HG03442 (cell line): ENCODE measurements around the gene SLIRP.
"Not testable (repeated sequence)": the region's sequence is repeated elsewhere in the genome, so short reads cannot be mapped to it uniquely, and the experiment has no call there.

Experiments used
- ATAC-seq: cut with Tn5 transposase; IDR thresholded peaks from one replicate; pipeline ENCODE4 v1.9.1; 2021; ENCODE audit warnings: mild to moderate bottlenecking, moderate library complexity; ENCODE audit not compliant: unreplicated experiment

The SLIRP gene

DNA sequence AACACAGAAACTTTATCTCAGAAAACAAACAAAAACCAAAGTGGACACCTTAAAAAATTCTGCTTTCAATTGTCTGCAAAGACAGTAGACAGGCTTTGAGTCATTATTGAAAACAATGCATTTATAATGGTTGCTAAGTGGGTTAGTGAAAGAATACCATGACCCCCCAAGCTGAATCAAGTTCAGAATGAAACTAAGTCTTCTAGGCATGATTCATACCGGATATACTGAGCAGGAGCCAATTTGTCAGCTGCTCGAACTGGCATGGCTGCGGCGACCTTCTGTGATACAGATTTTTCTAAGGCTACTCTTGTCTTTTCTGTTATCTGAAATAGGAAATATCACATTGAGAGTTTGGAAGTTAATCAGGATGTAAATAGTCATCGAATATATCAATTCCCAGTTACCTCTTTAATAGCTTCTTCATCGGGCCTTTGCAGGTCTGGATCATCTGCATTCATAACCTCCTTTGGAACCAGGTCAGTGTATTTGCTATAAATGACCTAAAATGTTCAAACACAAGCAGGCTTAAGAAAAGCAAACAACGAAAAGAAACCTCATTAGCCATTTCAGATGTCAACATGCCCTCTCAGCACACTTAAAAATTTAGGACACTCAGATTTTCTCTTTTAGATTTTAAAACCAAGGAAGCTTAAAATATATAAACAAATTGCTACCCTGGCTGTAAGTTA lies 30.8 kb downstream of the SLIRP start:
- peak; percentile 95 for ATAC-seq

DNA sequence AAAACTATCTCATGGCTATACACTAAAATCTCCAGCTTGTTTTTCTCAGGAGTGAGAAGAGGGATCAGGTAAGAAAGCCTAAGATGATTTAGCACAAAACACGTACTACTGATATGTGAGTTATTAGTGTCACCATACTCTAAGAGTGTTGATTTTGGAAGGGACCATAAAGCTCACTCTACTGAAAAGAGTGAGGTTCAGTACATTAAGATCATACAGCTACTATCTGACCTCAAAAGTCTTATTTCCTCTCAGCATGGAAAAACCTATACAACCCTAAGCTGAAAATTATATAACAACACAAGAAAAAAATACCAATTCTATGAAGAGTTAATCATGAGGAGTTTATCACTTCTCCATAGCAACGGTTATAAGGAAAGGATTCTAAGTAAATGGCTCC lies 33.5 kb downstream of the SLIRP start:
- no peak for ATAC-seq

DNA sequence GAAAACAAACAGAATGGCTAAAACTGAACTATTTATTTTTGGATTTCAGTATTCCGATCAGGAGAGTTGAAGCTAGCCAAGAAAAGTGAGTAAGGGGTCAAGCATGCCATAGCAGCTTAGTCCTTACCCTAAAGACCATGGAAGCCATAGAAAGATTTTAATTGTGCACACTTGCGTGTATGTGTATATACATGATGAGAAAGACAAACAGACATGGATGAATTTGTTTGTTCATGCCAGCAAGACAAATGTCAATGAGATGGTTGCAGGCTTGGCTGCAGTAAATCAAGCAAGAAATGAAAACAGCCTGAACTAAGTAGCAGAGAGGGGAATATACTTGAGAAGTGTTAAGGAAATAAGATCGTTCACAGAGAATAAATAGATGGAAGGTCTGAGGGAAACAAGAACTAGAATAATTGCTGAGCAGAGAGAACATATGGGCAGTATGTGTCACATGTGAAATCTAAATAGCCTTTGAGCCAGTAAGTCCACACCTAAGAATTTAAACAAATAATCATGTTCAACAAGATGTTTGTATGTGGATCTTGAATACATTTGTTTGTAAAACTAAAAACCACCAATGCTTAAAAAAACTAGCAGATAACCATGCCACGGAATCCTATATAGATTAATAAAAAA lies 38.3 kb downstream of the SLIRP start:
- no peak for ATAC-seq

DNA sequence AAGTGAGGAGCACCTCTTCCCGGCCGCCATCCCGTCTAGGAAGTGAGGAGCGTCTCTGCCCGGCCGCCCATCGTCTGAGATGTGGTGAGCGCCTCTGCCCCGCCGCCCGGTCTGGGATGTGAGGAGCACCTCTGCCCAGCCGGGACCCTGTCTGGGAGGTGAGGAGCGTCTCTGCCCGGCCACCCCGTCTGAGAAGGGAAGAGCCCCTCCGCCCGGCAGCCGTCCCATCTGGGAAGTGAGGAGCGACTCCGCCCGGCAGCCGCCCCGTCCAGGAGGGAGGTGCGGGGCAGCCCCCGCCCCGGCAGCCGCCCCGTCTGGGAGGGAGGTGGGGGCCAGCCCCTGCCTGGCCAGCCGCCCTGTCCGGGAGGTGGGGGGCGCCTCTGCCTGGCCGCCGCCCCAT lies 39.5 kb downstream of the SLIRP start:
- ATAC-seq: not testable (repeated sequence)

DNA sequence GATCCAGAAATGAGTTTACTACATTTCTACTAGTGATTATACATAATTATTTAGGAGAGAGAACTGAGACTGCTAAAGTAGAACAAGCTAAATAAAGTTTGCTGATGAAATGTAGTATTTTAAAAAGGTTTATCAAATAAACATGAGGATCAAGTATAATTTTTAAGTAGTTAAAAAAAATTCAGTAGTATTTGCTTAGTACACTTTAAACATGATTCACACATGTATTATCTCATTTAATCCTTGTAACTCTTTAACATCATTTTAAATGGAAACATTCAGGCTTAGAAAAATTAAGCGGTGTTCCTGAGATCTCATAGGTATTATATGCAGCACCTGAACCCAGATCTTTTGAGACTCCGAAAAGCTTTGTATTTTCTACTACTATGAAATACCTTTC lies 44.4 kb downstream of the SLIRP start:
- ATAC-seq: no peak

DNA sequence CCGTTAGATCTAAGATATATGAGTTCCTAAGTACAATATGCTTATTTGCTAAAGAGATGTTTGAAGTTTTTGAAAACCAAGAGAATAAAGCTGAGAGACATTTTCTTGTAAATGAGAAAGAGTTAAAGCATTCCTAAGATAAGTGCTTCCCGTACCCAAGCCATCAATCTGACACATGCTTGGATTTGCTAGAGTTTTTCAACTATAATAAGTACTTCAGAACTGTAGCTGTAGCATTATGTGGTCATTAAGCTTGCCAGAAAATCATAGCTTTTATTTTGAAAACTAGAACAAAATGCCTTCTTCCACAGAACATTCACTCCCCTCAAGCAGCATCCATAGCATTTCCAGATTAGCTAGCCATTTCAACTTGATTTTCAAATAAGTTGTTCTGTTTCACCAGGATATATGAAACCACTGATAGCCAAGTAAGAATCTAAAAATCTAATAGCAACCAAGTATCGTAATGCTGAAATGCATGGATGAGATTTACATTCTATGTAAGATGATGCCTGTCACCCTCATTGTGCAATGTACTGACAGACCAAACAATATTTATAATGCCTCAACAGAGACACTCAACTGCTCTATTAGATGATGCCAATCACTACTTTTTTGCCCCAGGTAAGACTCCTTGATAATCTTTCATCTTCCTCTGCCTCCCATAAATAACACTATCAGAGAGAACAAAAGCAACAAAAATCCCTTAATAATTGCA lies 45.1 kb downstream of the SLIRP start:
- no peak for ATAC-seq

DNA sequence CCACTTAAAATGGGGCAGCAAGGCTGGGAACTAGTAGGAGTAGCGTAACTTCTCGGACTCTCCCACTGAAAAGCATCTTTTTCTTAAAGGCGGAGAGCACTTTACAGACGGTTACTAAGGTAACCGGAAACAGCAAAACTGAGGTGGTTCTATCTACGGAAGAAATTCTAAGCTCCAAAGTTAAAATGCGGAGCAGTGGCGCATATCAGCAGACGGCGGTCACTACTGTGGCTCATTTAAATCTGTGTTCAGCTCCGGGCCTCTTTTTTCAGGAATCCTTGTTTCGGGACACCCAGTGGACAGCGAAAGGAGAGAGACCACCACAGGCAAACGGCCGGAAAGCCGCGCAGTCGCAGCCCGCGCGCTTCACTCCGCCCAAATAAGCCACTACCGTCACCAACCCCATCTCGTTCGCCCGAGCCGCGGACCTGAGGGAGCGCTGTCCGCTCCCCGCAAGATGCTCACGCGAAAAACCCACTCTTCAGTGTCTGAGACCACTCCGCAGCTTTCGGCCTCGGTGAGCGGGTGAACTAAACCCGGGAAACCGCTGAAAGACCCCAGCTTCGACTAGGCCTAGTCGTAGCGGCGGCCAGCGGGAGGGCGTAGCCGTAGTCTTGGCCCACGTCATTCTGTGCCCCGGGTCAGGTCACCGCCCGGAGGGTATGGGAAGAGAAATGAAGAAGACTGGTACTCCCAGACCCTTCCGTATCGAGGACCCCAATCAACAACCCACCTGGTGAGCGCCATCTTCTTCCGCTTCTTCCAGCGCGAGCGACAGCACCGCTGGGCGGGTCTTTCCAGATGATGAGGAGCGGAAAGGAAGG lies 52.7 kb downstream of the SLIRP start, which contains the start of gene SNW1:
SNW1 (minus strand) TSS at position 776 of the 824 bp plus-strand sequence; CDS start at position 747, 29 bp downstream.
- peak; percentile 89 for ATAC-seq

DNA sequence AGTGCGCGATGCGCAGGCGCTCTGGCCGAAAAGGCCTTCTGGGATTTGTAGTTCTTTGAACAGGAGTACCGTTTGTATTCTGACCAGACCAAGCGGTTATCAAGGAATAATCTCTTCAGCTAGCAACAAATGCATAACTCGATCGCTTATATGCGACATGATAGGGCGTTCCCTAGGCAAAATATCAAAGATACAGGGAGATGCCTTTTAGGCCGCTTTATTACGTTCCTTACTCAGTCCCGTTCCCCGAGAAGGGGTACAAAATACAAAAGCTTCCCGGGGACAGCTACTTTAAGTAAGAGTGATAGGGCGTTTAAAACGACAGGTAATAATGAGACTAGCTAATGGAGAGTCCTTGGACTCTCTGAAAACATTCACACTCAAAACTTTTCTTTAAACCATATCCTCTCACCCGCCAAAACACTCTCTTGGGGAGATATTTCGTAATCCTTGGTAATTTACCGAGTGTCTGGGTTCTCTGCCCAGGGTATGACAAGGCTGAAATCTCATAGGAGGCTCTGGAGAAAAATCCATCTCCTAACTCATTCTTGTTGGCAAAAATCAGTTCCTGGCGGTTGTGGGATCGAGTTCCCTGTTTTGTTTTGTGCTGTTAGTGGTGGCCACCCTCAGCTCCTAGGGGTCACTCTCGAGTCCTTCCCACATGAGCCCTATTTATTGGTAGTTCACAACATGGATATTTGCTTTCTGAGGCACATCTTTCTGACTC lies 53.5 kb downstream of the SLIRP start:
- ATAC-seq: peak; percentile 21

DNA sequence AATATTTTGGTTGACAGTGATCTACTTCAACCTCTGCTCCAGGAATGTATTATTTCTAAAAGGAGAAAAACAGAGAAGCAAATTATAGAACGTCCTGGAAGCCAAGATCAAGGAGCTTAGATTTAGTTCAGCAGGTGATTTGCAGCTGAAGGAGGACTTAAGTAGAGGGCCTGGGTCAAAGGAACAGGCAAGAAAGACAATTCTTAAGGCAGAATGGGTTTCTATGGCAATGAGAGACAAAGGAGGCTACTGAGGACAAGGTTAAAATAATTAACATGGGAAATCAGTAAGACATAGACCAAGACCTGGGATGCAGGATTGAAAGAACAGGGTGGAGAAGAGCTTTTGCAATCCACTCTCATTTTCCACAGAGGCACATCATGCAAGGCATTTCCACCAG lies 55.4 kb downstream of the SLIRP start:
- ATAC-seq: no peak

DNA sequence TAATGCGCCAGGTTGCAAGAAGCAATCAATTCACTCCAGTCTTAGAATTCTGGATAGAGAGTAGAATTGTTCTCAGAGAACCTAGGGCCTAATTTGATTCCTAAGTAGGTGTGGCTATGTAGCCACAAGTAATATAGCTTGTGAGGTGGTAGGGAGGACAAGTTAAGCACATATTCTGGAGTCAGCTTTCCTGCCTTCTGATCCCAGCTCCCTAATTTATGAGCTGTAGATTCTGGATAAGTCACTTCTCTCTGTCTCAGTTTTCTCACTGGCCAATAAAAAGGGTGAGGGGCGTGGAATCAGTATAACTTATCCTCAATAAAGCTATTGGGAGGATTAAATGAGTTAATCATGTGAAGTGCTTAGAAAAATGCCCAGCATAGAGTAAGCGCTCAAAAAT lies 56.1 kb downstream of the SLIRP start:
- no peak for ATAC-seq
